ENCODE results near the gene SPACDR.

- no peak for TF ChIP-seq CTCF (IDR thresholded peaks at IDR 0.05; ENCODE audit: insufficient read depth, low read depth, low read length)
- TF ChIP-seq EZH2 (IDR thresholded peaks at IDR 0.05; ENCODE audit: insufficient read depth, low read length), result no peak
These were observed 38.7 kb downstream of the SPACDR start for GRCh38 chr7:100425347-100425746.
